ENCODE data around the gene ABTB2.

Gene ABTB2

DNA sequence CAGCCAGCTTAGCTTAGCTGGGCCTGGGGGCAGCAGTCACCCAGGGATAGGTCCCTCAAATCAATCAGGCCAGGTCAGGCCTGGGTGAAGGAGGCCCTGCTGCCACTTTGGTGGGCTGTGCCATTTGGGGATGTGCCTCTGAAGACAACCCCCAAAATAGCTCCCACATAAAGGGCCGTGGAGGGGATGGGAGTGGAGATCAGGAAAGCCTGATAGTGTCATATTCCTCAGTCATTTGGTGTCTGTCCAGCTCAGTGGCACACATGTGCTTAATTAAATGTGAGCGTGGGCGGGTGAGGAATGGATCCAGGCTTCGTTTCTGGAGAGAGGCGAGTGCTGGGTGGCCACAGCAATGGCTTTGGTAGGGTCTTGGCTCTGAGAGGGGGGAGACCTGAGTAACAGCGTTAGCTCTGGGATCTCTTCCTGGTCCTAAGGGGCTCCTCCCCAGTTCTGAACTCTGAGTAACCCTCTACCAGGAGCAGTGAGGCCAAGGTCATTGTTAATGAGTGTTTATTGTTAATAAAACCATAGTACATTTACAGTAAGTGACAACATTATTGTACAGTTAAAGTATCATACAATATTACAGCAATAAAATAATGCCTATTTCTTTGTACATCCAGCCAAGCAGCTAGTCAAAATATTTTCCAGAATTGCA lies 207.2 kb downstream of the ABTB2 start:
- DNase-seq (ENCODE audit: low read depth in 2 of 2): no peak

DNA sequence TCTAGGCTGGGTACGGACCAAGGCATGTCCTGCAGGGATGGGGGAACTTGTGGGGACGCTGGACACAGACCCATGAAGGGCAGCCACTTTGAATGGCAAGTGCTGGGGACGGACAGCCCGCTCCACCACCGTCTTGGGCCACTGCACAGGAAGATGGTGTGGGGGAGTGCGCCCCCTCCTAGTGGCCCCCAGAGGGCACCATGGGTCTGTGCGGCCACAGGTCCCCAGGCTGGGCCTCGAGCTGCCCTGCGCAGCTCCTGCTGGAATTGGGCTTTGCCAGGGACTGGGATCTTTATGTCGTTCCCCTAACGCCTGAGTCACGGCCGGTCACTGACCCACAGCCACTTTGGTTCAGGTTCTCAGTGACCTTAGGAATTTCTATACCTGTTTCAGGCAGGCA lies 208.0 kb downstream of the ABTB2 start:
- DNase-seq (ENCODE audit: low read depth in 2 of 2): no peak

DNA sequence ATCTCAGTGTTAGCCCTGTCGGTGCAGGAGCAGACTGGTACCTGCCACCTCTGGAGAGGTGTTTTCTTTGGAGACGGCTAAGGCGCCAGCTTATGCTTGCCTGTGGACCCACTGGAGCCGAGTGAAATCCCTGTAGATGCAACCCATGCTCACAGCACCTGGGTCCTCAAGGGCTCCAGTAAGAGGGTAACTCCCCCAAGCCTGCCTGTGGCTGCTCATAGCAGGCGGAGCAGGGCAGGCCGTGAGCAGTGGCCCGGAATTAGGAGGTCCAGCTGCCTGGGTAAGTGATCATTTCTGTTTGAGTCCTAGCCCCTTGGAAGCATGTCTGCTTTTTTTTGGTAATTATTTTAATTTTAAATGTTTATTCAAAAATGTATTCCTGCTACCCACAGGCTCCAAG lies 208.5 kb downstream of the ABTB2 start:
- no peak for DNase-seq (ENCODE audit: low read depth in 2 of 2)

DNA sequence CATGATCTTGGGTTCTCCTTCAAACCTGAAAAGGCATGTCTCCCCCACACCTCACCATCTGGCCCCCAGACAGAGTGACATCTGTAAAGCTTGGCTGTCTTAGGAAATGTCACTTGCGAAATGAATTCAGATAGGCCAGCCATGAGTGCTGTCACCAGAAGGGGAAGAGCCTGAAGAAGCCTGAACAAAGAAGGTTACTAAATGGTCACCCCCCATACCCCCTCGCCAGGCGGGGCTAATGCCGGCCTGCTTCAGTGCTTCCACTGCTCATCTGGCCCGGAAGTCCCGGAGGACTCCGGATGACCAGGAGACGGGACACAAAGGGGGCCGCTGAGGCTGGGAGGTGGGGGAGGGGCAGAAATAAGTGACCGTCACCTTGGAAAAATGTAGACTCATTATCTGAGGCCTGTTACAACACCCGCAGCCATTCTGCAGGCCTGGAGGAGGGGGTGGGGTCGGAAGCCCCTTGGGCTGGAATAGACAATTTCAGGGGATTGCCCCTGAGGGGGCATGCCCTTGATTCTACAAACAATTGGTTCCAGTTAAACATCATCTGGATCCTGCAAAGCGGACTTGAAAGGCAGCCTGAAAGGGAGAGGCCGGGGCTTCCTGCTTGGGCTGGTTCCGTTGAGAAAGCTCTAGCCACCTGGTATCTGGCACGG lies 209.2 kb downstream of the ABTB2 start:
- no peak for DNase-seq (ENCODE audit: low read depth in 2 of 2)

DNA sequence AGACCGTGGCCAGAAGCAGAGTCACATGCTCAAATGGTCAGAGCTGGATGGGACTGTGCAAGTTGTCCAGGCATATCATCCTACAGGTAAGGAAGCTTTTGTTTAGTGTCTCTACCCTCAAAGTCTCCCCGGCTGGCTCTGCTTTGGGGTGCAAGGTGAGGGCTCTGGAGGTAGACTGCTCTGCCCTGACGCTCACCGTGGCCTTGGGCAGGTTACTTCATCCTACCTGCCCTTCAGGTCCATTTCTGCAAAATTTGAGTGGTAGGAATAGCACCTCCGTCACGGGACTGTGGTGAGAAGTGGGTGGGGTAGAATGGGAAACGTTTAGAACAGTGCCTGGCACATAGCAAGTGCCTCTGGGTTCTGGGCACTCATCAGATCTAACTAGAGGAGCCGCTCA lies 210.2 kb downstream of the ABTB2 start:
- DNase-seq (ENCODE audit: low read depth in 2 of 2): no peak

DNA sequence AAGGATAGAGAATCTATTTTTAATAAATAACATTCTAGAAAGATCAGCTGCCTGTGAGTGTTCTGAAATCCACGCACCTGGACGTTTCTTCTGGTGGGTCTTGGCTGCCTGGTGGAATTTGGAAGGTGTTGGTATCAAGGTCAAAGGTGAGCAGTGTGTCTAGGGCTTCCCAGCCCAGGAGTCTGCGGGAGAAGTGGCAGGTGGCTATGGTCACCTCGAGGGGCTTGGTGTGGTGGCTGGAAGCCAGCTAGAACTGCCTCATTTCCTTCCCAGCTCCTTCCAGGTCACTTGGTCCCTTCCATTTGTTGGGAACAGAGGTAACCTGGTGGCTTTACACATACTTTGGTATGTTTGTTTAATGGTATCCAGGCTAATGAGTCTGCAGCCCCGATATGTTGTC lies 210.9 kb downstream of the ABTB2 start:
- no peak for DNase-seq (ENCODE audit: low read depth in 2 of 2)

DNA sequence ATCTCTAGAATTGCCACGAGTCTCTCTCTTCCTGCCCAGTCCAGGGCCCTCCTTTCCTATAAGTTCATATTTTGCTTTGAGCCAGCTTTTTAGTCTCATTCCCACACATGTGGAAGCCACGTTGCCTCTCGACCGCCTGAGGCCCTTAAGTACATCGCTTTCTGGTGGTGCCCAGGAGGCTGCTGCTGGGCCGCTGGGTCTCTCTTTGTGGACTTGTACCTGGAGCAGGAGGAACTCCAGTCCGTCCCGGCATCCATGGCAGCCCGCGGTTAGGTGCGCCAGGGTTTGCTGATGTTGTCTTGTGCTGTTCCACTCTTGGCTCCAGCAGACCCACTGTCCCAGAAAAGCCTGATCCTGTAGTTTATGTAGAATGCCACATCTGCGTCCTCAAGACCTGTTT lies 211.4 kb downstream of the ABTB2 start:
- DNase-seq (ENCODE audit: low read depth in 2 of 2): no peak

DNA sequence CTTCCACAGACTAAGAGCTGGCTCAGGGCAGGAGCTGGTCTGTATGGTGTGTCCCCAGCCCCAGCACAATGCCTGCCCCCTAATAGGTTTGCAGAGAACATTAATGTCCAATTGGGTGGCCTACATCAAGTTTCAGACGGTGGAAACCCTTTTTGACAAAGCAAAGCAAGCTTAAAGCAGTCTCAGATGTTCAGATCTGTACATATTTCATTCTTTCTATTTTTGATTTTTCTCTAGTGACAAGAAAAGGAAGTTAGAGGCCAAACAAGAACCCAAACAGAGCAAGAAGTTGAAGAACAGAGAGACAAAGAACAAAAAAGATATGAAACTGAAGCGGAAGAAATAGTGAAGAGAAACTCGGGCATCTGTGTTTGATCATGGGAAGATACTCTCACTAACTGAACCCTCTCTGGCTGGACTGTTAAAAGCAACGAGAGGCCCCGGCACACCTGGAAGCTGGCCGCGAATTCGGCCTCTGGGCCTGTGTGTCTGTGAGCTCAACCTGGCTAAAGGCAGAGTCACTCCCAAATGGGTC lies 211.9 kb downstream of the ABTB2 start:
- no peak for DNase-seq (ENCODE audit: low read depth in 2 of 2)

DNA sequence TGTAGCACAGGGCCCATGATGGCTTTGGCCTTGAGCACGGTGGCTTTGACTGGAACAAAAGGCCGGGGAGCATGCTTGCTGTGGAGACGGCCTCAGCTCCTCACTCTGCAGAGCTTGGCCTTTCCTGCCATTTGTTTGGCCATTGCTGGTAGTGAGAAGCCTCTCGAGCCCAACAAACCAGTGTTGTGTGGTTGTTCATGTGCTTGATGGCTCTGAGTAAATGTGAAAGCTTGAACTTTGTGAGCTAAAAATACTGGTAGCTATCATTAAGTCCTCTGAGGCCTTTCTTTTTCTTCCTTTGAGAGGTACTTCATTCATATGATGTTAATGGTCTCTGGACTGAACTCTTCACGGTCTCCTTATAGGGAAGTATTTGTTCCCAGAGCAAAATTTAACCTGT lies 212.7 kb downstream of the ABTB2 start:
- DNase-seq (ENCODE audit: low read depth in 2 of 2): no peak

DNA sequence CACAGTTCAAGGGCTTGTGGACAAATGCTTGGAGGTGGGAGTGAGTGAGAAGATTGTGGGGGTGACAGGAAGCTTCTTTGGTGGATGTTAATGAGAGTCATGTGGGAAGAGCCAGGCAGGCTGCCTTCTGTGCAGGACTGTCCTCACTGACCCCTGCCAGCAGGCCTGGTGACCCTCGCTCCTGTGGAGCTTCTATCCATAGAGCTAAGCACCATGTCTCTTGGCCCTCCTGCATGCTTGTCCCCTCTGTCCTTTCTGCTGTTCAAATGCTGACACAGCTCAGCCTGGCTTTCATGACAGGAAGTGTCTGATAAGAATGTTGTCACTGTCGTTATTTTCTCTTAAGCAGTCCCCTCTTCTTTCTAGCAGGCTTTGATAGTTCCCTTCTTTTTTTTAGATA lies 214.8 kb downstream of the ABTB2 start:
- no peak for DNase-seq (ENCODE audit: low read depth in 2 of 2)

DNA sequence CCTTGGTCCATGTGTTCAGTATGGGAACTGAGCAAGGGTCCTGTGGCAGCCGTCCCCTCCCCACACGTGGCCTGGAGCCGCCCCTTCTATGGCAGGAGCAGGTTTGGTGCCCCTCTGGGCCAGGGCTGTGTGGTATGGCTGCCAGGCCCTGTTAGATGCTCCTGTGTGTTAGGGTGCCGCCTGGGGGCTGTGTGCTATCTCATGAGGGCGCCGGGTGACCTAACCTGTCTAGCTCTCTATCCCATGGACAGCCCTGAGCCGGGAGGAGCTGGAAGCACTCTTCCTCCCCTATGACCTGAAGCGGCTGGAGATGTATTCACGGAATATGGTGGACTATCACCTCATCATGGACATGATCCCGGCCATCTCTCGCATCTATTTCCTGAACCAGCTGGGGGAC lies 217.7 kb downstream of the ABTB2 start:
- no peak for DNase-seq (ENCODE audit: low read depth in 2 of 2)

DNA sequence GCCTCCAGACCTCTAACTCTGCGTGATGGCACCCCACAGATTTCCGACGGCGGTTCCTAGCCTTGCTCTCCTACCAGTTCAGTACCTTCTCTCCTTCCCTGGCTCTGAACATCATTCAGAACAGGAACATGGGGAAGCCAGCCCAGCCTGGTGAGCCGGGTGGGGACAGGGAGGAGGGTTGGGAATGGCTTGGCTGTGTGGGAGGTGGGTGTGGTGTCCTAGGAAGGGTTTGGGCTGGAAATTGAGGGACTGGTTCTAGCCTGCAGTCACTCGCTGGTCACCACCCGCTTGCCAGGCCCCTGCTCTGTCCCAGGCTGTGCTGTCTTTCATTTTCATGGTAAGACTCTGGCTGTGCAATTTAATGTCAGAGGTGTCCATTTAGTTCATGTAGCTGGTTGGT lies 218.5 kb downstream of the ABTB2 start:
- DNase-seq (ENCODE audit: low read depth in 2 of 2): no peak

DNA sequence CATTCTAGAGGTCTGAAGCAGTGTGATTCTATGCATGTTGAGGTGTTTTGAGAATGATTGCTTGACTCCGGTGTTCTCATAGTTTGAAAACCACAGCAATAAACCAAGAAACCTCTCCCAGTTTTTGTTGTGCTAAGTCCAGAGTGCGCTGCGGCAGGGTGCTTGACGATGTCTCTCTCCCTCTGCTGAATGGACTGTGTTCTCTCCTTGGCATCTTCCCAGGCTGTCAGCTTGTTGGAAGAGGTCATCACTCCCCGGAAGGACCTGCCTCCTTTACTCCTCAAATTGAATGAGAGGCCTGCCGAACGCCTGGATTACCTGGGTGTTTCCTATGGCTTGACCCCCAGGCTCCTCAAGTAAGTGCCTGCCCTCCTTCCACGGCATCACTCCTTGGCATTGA lies 221.4 kb downstream of the ABTB2 start:
- DNase-seq (ENCODE audit: low read depth in 2 of 2): no peak

DNA sequence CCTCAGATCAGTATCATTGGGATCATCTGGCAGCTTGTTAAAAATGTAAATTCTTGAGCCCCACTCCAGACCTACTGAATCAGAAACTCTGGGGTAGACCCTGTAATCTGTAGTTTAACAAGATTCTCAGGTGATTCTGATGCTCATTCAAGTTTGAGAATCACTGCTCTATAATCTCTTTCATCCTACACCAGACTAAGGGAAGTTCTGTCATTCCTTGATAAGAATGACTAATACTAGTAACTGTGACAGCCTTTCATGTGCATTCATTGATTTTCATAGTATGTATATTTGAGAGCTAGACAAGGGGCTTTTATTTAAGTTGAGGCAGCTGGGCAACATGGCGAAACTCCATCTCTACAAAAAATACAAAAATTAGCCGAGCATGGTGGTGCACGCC lies 222.4 kb downstream of the ABTB2 start:
- DNase-seq (ENCODE audit: low read depth in 2 of 2): no peak

DNA sequence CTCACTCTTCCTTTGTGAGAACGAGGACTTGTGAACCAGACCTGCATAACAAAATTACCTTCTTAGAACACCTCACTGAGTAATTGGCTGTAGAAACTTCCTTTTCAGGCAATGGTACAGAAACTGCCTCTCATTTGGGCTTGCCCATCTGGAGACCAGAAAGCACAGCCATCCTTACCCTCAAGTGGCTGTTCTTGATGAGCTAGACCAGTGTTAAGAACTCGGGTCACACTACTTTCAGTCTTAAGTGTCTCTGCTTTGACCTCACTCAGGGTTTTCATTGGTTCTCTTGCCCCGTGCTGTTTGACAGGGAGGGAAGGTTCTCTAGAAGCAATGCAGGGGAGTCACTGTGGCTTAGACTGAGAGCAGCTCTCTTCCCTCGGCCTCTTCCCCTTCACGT lies 223.0 kb downstream of the ABTB2 start:
- no peak for DNase-seq (ENCODE audit: low read depth in 2 of 2)

DNA sequence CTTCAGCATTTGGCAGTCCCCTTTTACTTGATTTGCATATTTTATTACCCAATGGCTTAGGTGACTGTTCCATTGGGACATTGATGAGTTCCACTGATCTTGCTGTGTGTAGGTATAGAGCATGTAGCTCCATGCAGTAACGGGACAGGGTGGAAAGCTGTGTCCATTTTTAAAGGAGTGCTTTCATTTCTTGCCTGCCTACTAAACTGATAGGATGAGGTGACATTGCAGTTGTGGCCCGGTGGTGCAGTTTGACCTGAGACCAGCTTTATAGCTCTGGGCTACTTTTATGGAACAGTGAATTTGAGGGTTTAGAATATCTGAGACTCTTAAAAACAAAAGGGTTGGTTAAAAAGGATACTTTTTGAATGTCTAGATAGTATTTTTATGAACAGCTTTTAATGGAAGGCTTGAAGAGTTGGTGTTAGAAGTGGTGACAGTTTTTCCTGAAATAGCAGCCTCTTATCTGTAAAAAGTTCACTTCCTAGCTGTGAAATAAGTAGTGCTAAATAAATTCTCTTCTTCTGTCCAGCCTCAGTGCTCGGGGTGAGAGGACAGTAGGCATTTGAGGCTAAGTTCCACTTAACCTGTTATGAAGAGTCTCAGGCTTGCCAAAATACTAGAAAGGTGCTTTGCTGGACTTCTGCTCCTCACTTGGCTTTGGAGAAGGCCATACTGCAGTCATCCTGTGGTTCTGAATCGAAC lies 225.4 kb downstream of the ABTB2 start:
- DNase-seq (ENCODE audit: low read depth in 2 of 2): no peak

DNA sequence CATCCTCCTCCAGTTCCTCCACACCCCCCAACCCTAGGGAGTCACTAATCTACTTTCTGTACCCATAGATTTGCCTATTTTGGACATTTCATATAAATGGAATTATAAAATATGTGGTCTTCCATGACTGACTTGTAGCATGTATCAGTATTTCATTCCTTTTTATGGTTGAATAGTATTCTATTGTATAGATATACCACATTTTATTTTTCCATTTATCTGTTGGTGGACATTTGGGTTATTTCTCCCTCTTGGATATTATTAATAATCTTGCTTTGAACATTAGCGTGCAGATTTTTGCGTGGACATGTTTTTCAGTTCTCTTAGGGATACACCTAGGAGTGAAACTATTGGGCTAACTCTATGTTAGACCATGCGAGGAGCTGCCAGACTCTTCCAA lies 229.0 kb downstream of the ABTB2 start:
- no peak for DNase-seq (ENCODE audit: low read depth in 2 of 2)

DNA sequence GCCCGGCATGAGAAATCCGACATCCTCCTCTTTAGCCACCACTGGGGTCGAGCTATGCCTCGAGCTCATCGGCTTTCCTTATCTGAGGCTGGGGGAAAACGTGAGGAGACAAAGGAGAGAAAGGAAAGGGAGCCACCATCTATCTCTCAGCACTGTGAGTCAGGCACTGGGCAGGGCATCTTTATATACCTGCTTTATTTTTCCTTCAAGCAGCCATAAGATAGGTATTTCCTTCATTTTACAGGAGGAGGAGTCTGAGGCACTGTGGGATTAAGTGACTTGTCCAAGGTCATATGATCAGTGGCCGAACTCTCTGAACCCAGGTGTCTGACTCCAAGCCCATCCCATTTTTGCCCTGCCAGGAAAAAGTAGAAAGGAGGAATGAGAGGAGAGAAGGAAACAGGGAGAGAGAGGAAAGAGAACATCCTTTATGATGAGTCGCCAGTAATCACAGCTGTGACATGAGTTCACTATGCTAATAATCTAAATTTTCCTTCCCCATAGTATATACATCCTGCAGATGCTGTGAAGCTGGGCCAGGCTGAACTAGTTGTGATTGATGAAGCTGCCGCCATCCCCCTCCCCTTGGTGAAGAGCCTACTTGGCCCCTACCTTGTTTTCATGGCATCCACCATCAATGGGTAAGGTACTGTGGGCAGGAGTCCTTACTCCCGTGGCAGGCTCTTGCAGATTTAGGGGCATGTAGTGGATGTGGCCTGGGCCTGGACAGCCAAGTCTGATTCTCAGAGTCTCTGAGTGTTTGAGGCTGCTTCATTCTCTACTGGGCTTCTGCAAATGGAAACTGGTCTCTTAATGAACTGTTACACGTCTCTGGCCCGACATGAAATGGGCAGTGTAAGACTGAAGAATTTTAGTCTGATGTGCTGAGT lies 230.6 kb downstream of the ABTB2 start:
- no peak for DNase-seq (ENCODE audit: low read depth in 2 of 2)

DNA sequence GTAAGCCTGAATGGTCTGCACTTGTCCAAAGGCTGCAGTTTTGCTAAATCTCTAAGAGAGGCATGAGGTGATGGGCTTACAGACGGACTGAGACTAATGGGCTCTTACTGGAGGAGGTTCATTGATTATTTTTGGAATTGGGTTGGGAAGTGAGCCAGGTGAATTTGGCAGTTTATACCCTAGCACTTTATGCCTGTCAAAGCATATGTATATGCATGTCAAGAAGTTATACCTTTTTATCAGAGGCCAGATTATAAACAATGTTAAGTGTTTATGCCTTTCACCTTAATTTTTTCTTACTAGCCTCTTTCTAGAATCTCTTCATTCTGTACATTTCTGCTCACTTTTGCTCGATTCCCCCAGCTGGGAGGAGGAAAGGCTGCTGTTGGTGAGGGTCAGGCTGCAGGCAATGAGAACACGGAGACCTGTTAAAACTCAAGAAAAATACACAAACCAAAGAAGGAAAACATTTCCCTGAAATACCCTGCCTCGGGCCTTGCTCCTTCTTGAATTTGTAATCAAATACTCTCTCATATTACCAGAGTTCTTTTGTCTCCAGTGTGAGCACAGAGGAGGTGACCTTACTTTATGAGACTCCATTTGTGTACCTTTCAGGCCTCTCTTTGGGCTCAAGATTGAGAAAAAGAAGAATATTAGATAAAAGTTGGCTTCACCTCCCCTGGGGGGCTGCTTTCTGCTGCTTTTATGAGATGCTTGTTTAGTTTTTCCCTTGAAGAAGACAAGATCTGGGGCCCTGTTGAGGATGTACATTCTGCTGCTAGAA lies 232.7 kb downstream of the ABTB2 start:
- DNase-seq (ENCODE audit: low read depth in 2 of 2): no peak

DNA sequence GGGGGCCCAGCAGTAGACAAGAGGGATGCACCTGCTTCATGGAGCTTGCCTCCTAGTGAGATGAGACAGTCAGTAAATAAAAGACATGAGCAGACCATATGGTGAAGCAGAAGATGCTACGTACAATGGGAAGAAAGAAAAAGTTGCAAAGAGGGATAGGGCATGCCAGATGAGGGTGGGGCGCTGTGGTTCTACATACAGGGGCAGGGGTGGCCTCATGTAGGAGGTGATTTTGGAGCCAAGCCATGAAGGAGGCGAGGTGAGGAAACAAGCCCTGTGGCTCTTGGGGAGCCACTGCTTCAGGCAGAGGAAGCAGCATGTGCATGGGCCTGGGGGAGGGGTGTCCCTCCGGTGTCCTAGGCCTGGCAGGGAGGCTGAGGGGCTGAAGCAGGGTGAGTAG lies 237.2 kb downstream of the ABTB2 start:
- no peak for DNase-seq (ENCODE audit: low read depth in 2 of 2)

DNA sequence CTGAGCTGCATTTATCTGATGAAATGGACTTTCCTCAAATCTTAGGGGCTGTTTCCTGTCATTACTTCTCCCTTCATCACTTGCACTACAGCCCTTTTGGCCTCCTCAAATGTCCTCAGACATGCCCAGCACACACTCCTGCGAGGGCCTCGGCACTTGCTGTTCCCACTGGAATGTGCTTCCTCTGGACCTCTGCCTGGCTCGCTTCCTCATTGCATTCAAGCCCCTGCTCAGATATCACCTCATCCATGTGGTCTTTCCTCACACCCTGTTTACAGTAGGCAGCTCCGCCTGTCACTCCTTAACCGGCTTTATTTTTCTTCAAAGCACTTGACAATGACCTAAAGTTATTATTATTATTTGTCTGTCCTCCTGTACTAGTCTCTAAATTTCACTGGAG lies 243.3 kb downstream of the ABTB2 start:
- no peak for DNase-seq (ENCODE audit: low read depth in 2 of 2)
